ENCODE measurements around the gene WDR45.

Gene WDR45

DNA sequence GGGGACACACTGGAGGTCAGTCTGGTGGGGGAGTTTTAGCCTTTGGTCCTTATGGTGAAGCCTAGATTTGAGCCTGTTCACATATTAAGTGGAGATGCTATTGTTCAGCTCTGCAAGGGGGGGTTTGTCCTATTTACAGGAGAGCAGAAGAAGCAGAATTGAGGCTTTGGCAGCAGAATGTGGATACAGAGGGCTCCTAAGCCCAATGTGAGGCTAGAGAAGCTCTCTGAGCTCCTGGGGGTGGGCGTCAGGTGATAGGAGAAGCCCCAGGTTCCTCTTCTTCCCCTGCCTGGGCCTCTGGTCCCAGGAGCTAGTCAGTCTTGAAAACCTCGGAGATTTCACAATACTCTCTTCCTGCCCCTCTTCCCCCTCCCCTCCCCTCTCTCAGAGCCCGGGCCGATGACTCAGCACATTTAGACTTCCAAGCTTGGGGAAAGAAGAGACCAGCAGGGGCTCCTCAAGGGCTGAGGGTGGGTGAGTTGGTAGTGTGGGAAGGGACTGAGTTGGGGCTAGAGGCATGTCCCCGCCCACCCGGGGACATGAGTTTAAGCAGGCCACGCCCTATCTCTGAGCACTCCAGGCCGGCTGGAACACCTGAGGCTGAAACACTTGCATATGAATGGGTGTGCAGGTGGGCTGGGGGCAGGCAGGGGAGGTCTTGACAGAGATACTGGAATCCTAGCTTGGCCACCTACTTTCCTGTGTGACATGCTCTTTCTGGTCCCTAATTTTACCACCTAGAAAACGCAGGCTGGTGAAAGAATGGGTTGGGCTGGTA, 39.9 kb downstream of the WDR45 start (continued):
- TF ChIP-seq, protein P1, sequence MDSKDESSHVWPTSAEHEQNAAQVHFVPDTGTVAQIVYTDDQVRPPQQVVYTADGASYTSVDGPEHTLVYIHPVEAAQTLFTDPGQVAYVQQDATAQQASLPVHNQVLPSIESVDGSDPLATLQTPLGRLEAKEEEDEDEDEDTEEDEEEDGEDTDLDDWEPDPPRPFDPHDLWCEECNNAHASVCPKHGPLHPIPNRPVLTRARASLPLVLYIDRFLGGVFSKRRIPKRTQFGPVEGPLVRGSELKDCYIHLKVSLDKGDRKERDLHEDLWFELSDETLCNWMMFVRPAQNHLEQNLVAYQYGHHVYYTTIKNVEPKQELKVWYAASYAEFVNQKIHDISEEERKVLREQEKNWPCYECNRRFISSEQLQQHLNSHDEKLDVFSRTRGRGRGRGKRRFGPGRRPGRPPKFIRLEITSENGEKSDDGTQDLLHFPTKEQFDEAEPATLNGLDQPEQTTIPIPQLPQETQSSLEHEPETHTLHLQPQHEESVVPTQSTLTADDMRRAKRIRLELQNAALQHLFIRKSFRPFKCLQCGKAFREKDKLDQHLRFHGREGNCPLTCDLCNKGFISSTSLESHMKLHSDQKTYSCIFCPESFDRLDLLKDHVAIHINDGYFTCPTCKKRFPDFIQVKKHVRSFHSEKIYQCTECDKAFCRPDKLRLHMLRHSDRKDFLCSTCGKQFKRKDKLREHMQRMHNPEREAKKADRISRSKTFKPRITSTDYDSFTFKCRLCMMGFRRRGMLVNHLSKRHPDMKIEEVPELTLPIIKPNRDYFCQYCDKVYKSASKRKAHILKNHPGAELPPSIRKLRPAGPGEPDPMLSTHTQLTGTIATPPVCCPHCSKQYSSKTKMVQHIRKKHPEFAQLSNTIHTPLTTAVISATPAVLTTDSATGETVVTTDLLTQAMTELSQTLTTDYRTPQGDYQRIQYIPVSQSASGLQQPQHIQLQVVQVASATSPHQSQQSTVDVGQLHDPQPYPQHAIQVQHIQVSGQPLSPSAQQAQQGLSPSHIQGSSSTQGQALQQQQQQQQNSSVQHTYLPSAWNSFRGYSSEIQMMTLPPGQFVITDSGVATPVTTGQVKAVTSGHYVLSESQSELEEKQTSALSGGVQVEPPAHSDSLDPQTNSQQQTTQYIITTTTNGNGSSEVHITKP (tag by site-specific recombination; IDR thresholded peaks at IDR 0.05) = peak; percentile 99
- TF ChIP-seq ZNF530 (tag by site-specific recombination; IDR thresholded peaks at IDR 0.05; ENCODE audit: low read depth) = no peak
- peak; percentile 74 for TF ChIP-seq ZNF660 (tag by site-specific recombination; IDR thresholded peaks at IDR 0.05)
- peak; percentile 40; the same call in 1 of the 2 replicates for TF ChIP-seq KLF1 (tag by site-specific recombination; IDR thresholded peaks at IDR 0.05)
- 0 out of 2 replicates have a peak, but pooled peaks have one; percentile 14 for TF ChIP-seq SCRT2 (tag by site-specific recombination; IDR thresholded peaks at IDR 0.05)
- TF ChIP-seq ZNF324 (tag by site-specific recombination; IDR thresholded peaks at IDR 0.05) = no peak
- TF ChIP-seq ZBTB8A (tag by site-specific recombination; IDR thresholded peaks at IDR 0.05) = peak; percentile 96
- TF ChIP-seq ZIC2 (tag by site-specific recombination; IDR thresholded peaks at IDR 0.05) = 0 out of 2 replicates have a peak, but pooled peaks have one; percentile 34
- TF ChIP-seq HOXC10 (CRISPR knock-in tag; IDR thresholded peaks at IDR 0.05) = no peak
- TF ChIP-seq, protein P2, sequence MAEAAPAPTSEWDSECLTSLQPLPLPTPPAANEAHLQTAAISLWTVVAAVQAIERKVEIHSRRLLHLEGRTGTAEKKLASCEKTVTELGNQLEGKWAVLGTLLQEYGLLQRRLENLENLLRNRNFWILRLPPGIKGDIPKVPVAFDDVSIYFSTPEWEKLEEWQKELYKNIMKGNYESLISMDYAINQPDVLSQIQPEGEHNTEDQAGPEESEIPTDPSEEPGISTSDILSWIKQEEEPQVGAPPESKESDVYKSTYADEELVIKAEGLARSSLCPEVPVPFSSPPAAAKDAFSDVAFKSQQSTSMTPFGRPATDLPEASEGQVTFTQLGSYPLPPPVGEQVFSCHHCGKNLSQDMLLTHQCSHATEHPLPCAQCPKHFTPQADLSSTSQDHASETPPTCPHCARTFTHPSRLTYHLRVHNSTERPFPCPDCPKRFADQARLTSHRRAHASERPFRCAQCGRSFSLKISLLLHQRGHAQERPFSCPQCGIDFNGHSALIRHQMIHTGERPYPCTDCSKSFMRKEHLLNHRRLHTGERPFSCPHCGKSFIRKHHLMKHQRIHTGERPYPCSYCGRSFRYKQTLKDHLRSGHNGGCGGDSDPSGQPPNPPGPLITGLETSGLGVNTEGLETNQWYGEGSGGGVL (tag by site-specific recombination; IDR thresholded peaks at IDR 0.05) = peak; percentile 92
- TF ChIP-seq ZNF391 (tag by site-specific recombination; IDR thresholded peaks at IDR 0.05; ENCODE audit: borderline replicate concordance, low read depth) = no peak
- TF ChIP-seq ZNF354C (tag by site-specific recombination; IDR thresholded peaks at IDR 0.05; ENCODE audit: borderline replicate concordance, low read depth) = no peak
- peak; percentile 40; the same call in 1 of the 2 replicates for TF ChIP-seq ZEB2 (tag by site-specific recombination; IDR thresholded peaks at IDR 0.05)
- TF ChIP-seq, protein P3, sequence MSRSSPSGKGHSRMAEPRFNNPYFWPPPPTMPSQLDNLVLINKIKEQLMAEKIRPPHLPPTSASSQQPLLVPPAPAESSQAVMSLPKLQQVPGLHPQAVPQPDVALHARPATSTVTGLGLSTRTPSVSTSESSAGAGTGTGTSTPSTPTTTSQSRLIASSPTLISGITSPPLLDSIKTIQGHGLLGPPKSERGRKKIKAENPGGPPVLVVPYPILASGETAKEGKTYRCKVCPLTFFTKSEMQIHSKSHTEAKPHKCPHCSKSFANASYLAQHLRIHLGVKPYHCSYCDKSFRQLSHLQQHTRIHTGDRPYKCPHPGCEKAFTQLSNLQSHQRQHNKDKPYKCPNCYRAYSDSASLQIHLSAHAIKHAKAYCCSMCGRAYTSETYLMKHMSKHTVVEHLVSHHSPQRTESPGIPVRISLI (tag by site-specific recombination; IDR thresholded peaks at IDR 0.05) = no peak
- TF ChIP-seq ZSCAN30 (tag by site-specific recombination; IDR thresholded peaks at IDR 0.05) = no peak
- TF ChIP-seq ZBTB17 (tag by site-specific recombination; IDR thresholded peaks at IDR 0.05) = peak; percentile 52; the same call in 1 of the 2 replicates
- TF ChIP-seq SP2 (tag by site-specific recombination; IDR thresholded peaks at IDR 0.05) = peak; percentile 62
- no peak for TF ChIP-seq ZNF707 (tag by site-specific recombination; IDR thresholded peaks at IDR 0.05)
- TF ChIP-seq, protein P4, sequence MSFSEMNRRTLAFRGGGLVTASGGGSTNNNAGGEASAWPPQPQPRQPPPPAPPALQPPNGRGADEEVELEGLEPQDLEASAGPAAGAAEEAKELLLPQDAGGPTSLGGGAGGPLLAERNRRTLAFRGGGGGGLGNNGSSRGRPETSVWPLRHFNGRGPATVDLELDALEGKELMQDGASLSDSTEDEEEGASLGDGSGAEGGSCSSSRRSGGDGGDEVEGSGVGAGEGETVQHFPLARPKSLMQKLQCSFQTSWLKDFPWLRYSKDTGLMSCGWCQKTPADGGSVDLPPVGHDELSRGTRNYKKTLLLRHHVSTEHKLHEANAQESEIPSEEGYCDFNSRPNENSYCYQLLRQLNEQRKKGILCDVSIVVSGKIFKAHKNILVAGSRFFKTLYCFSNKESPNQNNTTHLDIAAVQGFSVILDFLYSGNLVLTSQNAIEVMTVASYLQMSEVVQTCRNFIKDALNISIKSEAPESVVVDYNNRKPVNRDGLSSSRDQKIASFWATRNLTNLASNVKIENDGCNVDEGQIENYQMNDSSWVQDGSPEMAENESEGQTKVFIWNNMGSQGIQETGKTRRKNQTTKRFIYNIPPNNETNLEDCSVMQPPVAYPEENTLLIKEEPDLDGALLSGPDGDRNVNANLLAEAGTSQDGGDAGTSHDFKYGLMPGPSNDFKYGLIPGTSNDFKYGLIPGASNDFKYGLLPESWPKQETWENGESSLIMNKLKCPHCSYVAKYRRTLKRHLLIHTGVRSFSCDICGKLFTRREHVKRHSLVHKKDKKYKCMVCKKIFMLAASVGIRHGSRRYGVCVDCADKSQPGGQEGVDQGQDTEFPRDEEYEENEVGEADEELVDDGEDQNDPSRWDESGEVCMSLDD (tag by site-specific recombination; IDR thresholded peaks at IDR 0.05) = no peak
- TF ChIP-seq IKZF3 (tag by site-specific recombination; IDR thresholded peaks at IDR 0.05) = peak; percentile 88
- TF ChIP-seq, protein P5, sequence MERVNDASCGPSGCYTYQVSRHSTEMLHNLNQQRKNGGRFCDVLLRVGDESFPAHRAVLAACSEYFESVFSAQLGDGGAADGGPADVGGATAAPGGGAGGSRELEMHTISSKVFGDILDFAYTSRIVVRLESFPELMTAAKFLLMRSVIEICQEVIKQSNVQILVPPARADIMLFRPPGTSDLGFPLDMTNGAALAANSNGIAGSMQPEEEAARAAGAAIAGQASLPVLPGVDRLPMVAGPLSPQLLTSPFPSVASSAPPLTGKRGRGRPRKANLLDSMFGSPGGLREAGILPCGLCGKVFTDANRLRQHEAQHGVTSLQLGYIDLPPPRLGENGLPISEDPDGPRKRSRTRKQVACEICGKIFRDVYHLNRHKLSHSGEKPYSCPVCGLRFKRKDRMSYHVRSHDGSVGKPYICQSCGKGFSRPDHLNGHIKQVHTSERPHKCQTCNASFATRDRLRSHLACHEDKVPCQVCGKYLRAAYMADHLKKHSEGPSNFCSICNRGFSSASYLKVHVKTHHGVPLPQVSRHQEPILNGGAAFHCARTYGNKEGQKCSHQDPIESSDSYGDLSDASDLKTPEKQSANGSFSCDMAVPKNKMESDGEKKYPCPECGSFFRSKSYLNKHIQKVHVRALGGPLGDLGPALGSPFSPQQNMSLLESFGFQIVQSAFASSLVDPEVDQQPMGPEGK (tag by site-specific recombination; IDR thresholded peaks at IDR 0.05) = peak; percentile 84
- no peak for TF ChIP-seq MZF1 (tag by site-specific recombination; IDR thresholded peaks at IDR 0.05; ENCODE audit: borderline replicate concordance)
- TF ChIP-seq ZFHX2 (tag by site-specific recombination; conservative IDR thresholded peaks at IDR 0.05) = peak; percentile 81
- peak; percentile 57; the same call in 1 of the 2 replicates for TF ChIP-seq KLF10 (tag by site-specific recombination; IDR thresholded peaks at IDR 0.05)
- no peak for TF ChIP-seq OSR2 (tag by site-specific recombination; IDR thresholded peaks at IDR 0.05)
- TF ChIP-seq SP7 (tag by site-specific recombination; IDR thresholded peaks at IDR 0.05) = peak; percentile 54; the same call in 1 of the 2 replicates

Measured in HEK293 (cell line).